Keratinocyte (primary cell): Measurements from ENCODE around the gene PRELID1.

Source experiments
- EZH2 ChIP-seq: IDR thresholded peaks from one replicate; pipeline ENCODE4 v1.6.1; 2012; ENCODE audit warnings: inconsistent platforms, mild to moderate bottlenecking, low read length, moderate library complexity
- TF ChIP-seq, protein P1 (sequence below), 3 experiments: IDR thresholded peaks in 1 of 3; conservative IDR thresholded peaks in 1 of 3; optimal IDR thresholded peaks in 1 of 3; 2 replicates in 2 of 3; 3 replicates in 1 of 3; pipeline versions ENCODE3 to v1.5.1; 2011; ENCODE audit warnings: low read length in 3 of 3, mild to moderate bottlenecking in 3 of 3, moderate library complexity in 2 of 3, control low read depth in 1 of 3, inconsistent platforms in 1 of 3; ENCODE audit not compliant: insufficient read depth in 2 of 3; ENCODE audit errors: extremely low read depth in 1 of 3

DNA sequence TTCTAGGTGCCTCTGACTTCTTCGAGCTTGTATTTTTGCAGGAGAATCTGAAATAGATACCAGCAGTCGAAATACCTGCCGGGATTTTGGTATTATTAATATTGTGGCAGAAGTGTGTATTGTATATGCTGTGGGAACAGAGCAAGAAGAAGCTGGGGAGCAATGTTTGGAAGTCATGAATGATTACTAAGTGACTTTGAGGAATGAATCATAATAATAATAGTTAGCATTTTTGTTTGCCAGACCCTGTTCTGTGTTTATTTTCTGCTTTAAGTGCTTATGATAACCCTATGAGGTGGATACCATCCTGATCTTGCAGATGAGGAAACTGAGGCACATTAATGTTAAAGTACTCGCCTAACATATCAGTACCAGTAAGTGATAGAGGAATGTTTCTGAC is 32.5 kb upstream of the PRELID1 start:
- TF ChIP-seq, protein P1, sequence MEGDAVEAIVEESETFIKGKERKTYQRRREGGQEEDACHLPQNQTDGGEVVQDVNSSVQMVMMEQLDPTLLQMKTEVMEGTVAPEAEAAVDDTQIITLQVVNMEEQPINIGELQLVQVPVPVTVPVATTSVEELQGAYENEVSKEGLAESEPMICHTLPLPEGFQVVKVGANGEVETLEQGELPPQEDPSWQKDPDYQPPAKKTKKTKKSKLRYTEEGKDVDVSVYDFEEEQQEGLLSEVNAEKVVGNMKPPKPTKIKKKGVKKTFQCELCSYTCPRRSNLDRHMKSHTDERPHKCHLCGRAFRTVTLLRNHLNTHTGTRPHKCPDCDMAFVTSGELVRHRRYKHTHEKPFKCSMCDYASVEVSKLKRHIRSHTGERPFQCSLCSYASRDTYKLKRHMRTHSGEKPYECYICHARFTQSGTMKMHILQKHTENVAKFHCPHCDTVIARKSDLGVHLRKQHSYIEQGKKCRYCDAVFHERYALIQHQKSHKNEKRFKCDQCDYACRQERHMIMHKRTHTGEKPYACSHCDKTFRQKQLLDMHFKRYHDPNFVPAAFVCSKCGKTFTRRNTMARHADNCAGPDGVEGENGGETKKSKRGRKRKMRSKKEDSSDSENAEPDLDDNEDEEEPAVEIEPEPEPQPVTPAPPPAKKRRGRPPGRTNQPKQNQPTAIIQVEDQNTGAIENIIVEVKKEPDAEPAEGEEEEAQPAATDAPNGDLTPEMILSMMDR (optimal IDR thresholded peaks at IDR 0.05 in 1 of 3, IDR thresholded peaks at IDR 0.05 in 1 of 3, conservative IDR thresholded peaks at IDR 0.05 in 1 of 3; ENCODE audit: extremely low read depth in 1 of 3, insufficient read depth in 2 of 3, low read length in 3 of 3): no peak
- TF ChIP-seq EZH2: no peak
